Muscle layer of duodenum (tissue), 2 donors: ENCODE data around the gene RFTN2.
"Not testable (repeated sequence)": the region's sequence is repeated elsewhere in the genome, so short reads cannot be mapped to it uniquely, and the experiment has no call there.

ENCODE experiments used
- H3K27ac ChIP-seq: one replicate; pipeline ENCODE4 v1.7.0; 2013; ENCODE audit warnings: mild to moderate bottlenecking, low read length
- H3K27me3 ChIP-seq: one replicate; pipeline ENCODE4 v1.7.0; 2013; ENCODE audit warnings: low read depth, mild to moderate bottlenecking, control low read depth, low read length
- H3K36me3 ChIP-seq, 2 donors: one replicate each; pipeline ENCODE4 v1.7.0; 2013; ENCODE audit warnings: low read length in 2 of 2, control low read depth in 1 of 2, mild to moderate bottlenecking in 1 of 2; ENCODE audit not compliant: insufficient read depth in 2 of 2, control insufficient read depth in 1 of 2
- H3K4me1 ChIP-seq, 2 donors: one replicate each; pipeline ENCODE4 v1.7.0; 2013; ENCODE audit warnings: low read length in 2 of 2, mild to moderate bottlenecking in 2 of 2, control low read depth in 1 of 2, moderate library complexity in 1 of 2; ENCODE audit not compliant: insufficient read depth in 2 of 2, control insufficient read depth in 1 of 2
- H3K4me3 ChIP-seq, 2 donors: one replicate each; pipeline ENCODE4 v1.7.0; 2013; ENCODE audit warnings: low read length in 2 of 2, low read depth in 1 of 2, mild to moderate bottlenecking in 1 of 2
- H3K9me3 ChIP-seq, 2 donors: one replicate each; pipeline ENCODE4 v1.7.0; 2013; ENCODE audit warnings: low read length in 2 of 2, control low read depth in 1 of 2, mild to moderate bottlenecking in 1 of 2; ENCODE audit not compliant: control insufficient read depth in 1 of 2
- donor health status: healthy.

Gene RFTN2

DNA sequence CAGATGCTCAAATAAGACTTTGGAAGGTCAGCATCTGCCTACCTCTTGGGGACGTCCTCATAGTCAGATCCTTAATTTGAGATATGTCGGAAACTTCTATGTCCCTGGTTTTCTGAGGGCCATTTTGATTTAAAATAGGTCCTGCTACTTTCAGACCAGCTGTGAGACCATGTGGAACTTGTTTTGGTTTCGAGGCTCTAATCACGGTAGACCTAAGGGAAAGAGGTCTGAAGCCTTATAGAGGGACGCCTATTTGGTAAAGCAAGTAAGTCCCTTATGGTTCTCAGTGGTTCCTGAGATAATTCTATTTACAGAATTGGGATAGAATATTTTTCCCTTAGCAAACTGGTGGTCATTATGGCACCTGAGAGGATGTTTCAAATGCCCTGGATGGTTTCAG lies 75.1 kb downstream of the RFTN2 start:
- H3K4me3 ChIP-seq: no peak overlapping the region
- H3K36me3 ChIP-seq: no peaks in the 10 kb centered on the region
- no peaks in the 10 kb centered on the region for H3K4me1 ChIP-seq
- H3K9me3 ChIP-seq: no peaks in the 10 kb centered on the region
- H3K27ac ChIP-seq: no peak overlapping the region
- no peaks in the 10 kb centered on the region for H3K27me3 ChIP-seq

GRCh38 chr2:197599285-197599965 lies 76.0 kb downstream of the RFTN2 start:
- H3K27ac ChIP-seq: no peak overlapping the region

GRCh38 chr2:197598450-197598849 lies 76.9 kb downstream of the RFTN2 start:
- Histone ChIP-seq H3K4me3 (no peak overlapping the region), H3K36me3 (no peaks in the 10 kb centered on the region), H3K27ac (no peak overlapping the region), H3K4me1 (no peaks in the 10 kb centered on the region), H3K27me3 (no peaks in the 10 kb centered on the region), H3K9me3 (no peaks in the 10 kb centered on the region)

More at GRCh38 chr2:197599285-197599965, 76.0 kb downstream of the RFTN2 start:
- H3K4me3 ChIP-seq: no peak overlapping the region
- no peaks in the 10 kb centered on the region for H3K27me3 ChIP-seq
- H3K4me1 ChIP-seq: no peaks in the 10 kb centered on the region
- H3K9me3 ChIP-seq: no peaks in the 10 kb centered on the region
- H3K36me3 ChIP-seq: no peaks in the 10 kb centered on the region

DNA sequence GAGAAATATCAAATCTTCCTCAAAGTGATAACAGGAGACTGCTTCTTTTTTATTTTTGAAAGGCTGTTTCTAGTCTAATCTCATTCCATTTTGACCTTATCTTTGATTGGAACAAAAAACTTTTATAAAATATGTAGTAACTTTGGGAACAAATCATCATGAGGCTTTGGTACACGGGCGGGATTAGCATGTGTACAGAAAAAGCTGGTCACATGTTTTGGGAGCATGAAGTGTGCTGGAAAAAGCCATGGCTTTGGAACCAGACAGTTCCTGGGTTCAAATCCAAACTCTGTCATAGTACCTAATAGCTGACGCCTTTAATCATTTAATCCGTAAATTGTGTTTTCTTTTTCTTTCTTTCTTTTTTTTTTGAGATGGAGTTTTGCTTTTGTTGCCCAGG lies 78.2 kb downstream of the RFTN2 start:
- H3K4me3 ChIP-seq: no peak overlapping the region
- H3K9me3 ChIP-seq: no peaks in the 10 kb centered on the region
- H3K4me1 ChIP-seq: no peaks in the 10 kb centered on the region
- H3K36me3 ChIP-seq: no peaks in the 10 kb centered on the region
- H3K27ac ChIP-seq: no peak overlapping the region
- H3K27me3 ChIP-seq: no peaks in the 10 kb centered on the region

DNA sequence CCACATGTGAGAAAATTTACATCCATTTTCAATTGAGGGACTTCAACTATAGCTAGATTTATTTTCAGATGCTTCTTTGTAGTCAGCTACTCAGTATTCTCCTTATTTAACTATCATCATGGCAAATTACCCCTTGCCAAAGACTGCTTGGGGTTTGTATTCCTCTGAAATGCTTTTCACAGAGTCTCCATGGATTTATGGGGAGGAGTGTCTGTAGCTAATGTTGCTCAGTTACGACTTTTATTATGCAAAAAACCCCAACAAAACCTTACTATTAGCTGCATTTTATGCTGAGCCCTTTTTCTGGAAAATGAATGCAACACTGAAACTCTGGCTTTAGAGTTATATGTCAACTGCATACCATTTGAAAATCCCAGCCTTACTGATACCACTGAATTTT lies 78.6 kb downstream of the RFTN2 start:
- Histone ChIP-seq H3K27ac (no peak overlapping the region), H3K4me3 (no peak overlapping the region), H3K9me3 (no peaks in the 10 kb centered on the region), H3K36me3 (no peaks in the 10 kb centered on the region), H3K4me1 (no peaks in the 10 kb centered on the region), H3K27me3 (no peaks in the 10 kb centered on the region)

GRCh38 chr2:197591339-197592072 lies 83.9 kb downstream of the RFTN2 start:
- no peaks in the 10 kb centered on the region for H3K36me3 ChIP-seq
- H3K27ac ChIP-seq: no peak overlapping the region
- H3K9me3 ChIP-seq: no peaks in the 10 kb centered on the region
- no peaks in the 10 kb centered on the region for H3K4me1 ChIP-seq
- no peaks in the 10 kb centered on the region for H3K27me3 ChIP-seq
- H3K4me3 ChIP-seq: no peak overlapping the region

GRCh38 chr2:197587255-197587654 lies 88.1 kb downstream of the RFTN2 start:
- H3K9me3 ChIP-seq, H3K4me3 ChIP-seq, H3K36me3 ChIP-seq, H3K27ac ChIP-seq, H3K4me1 ChIP-seq, H3K27me3 ChIP-seq: not testable (repeated sequence)

GRCh38 chr2:197580166-197580565 lies 95.2 kb downstream of the RFTN2 start:
- not testable (repeated sequence) for H3K27ac ChIP-seq, H3K4me3 ChIP-seq, H3K9me3 ChIP-seq, H3K27me3 ChIP-seq, H3K4me1 ChIP-seq, H3K36me3 ChIP-seq

- H3K27me3 ChIP-seq, H3K27ac ChIP-seq, H3K4me1 ChIP-seq, H3K4me3 ChIP-seq, H3K36me3 ChIP-seq, H3K9me3 ChIP-seq: not testable (repeated sequence)
Observed at GRCh38 chr2:197578294-197578693, 97.1 kb downstream of the RFTN2 start.

- no peaks in the 10 kb centered on the region for H3K27me3 ChIP-seq
Observed at GRCh38 chr2:197577446-197577845, 97.9 kb downstream of the RFTN2 start.

GRCh38 chr2:197576631-197577030 lies 98.8 kb downstream of the RFTN2 start:
- Histone ChIP-seq H3K27me3 (no peaks in the 10 kb centered on the region), H3K36me3 (no peaks in the 10 kb centered on the region), H3K9me3 (peaks cover 0 to 5% of the 10 kb centered on the region in 2 donors), H3K27ac (no peak overlapping the region), H3K4me3 (no peak overlapping the region), H3K4me1 (no peaks in the 10 kb centered on the region)

More at GRCh38 chr2:197577446-197577845, 97.9 kb downstream of the RFTN2 start:
- Histone ChIP-seq H3K4me1 (no peaks in the 10 kb centered on the region), H3K9me3 (peaks cover 0 to 5% of the 10 kb centered on the region in 2 donors), H3K4me3 (no peak overlapping the region), H3K27ac (no peak overlapping the region), H3K36me3 (no peaks in the 10 kb centered on the region)

GRCh38 chr2:197575987-197576386 lies 99.4 kb downstream of the RFTN2 start:
- Histone ChIP-seq H3K4me3 (no peak overlapping the region), H3K36me3 (no peaks in the 10 kb centered on the region), H3K27me3 (no peaks in the 10 kb centered on the region), H3K9me3 (peaks cover 0 to 5% of the 10 kb centered on the region in 2 donors), H3K4me1 (no peaks in the 10 kb centered on the region), H3K27ac (no peak overlapping the region)
